AG04450 (cell line): ENCODE results near the gene ATP7A. TPM values are rescaled to one million over a fixed set of nuclear protein-coding genes. Genes with fewer than 3 reads are reported as not detected.

ENCODE experiments used
- CTCF ChIA-PET: fragments of 300-600, 350-600 bp; formaldehyde crosslinking; extraction: SDS; loops from one replicate; lab custom pipeline; 2022; ENCODE audit warnings: antibody characterized with exemption, inconsistent platforms; lab: Charles Lee
- POLR2A ChIA-PET: fragments of 350-600 bp; formaldehyde crosslinking; extraction: SDS; loops from one replicate; lab custom pipeline; 2021; ENCODE audit warnings: antibody characterized with exemption, inconsistent platforms; lab: Yijun Ruan, JAX
- DNase-seq: peaks from one replicate; pipeline ENCODE4 v3.0.0-alpha.2; 2011; ENCODE audit warnings: low read depth, low spot score
- H3K27ac ChIP-seq: one replicate; pipeline ENCODE4 v1.5.1; 2012; ENCODE audit warnings: low read depth, low read length, control low read depth
- H3K27me3 ChIP-seq: one replicate; pipeline ENCODE4 v1.6.0; 2012; ENCODE audit warnings: low read length; ENCODE audit not compliant: control insufficient read depth, insufficient read depth
- H3K4me3 ChIP-seq: 2 replicates; pipeline ENCODE4 v1.5.1; 2011; ENCODE audit warnings: mild to moderate bottlenecking, low read depth, low read length, control low read depth
- H3K9me3 ChIP-seq: 2 replicates; pipeline ENCODE4 v1.5.1; 2012; ENCODE audit warnings: low read length; ENCODE audit not compliant: control insufficient read depth, insufficient read depth
- polyA plus RNA-seq: library from polyadenylated mRNA; depleted of rRNA; stranded (reverse); fragments of >200 nt; gene quantifications from 2 replicates; pipeline ENCODE4 v1.2.3, GENCODE V29; 2011
- TF ChIP-seq, protein P1 (sequence below): IDR thresholded peaks from 2 replicates; pipeline ENCODE4 v1.5.1; 2011; ENCODE audit warnings: low read depth, low read length, control low read depth, inconsistent platforms

The ATP7A gene
- polyA plus RNA-seq, 1 experiment = 18.5 TPM

GRCh38 chrX:78024349-78025059, 114.0 kb downstream of the ATP7A start:
- H3K27ac ChIP-seq = no peak overlapping the region
- CTCF ChIA-PET = interaction anchor here (0.5 to 1.5 kb wide), 17 partner anchors 12 to 1745 kb away, joined by 3 to 6 read pairs (median 4); partner anchors contain the start of genes ATP7A and COX7B
- TF ChIP-seq, protein P1, sequence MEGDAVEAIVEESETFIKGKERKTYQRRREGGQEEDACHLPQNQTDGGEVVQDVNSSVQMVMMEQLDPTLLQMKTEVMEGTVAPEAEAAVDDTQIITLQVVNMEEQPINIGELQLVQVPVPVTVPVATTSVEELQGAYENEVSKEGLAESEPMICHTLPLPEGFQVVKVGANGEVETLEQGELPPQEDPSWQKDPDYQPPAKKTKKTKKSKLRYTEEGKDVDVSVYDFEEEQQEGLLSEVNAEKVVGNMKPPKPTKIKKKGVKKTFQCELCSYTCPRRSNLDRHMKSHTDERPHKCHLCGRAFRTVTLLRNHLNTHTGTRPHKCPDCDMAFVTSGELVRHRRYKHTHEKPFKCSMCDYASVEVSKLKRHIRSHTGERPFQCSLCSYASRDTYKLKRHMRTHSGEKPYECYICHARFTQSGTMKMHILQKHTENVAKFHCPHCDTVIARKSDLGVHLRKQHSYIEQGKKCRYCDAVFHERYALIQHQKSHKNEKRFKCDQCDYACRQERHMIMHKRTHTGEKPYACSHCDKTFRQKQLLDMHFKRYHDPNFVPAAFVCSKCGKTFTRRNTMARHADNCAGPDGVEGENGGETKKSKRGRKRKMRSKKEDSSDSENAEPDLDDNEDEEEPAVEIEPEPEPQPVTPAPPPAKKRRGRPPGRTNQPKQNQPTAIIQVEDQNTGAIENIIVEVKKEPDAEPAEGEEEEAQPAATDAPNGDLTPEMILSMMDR = peak; percentile 51
- no peaks in the 10 kb centered on the region for H3K27me3 ChIP-seq
- POLR2A ChIA-PET = no interaction called here
- DNase-seq = no peak
- no peak overlapping the region for H3K4me3 ChIP-seq
- no peaks in the 10 kb centered on the region for H3K9me3 ChIP-seq

- Histone ChIP-seq H3K4me3 (no peak overlapping the region), H3K27ac (no peak overlapping the region), H3K27me3 (no peaks in the 10 kb centered on the region), H3K9me3 (no peaks in the 10 kb centered on the region)
- ChIA-PET CTCF (no interaction called here), POLR2A (interaction anchor here (0.7 kb wide), 1 partner anchor 118 kb away, joined by 5 read pairs; no protein-coding TSS in a partner anchor)
- no peak for DNase-seq
- TF ChIP-seq, protein P1 = no peak
Observed at GRCh38 chrX:78027798-78028197, 117.3 kb downstream of the ATP7A start.

GRCh38 chrX:78029663-78030062, 119.2 kb downstream of the ATP7A start:
- no peak overlapping the region for H3K4me3 ChIP-seq
- TF ChIP-seq, protein P1 = peak; percentile 39
- ChIA-PET CTCF (interaction anchor here (0.8 to 1.6 kb wide), 4 partner anchors 18 to 131 kb away, joined by 3 to 6 read pairs (median 4); partner anchors contain the start of genes ATP7A and COX7B), POLR2A (no interaction called here)
- H3K27me3 ChIP-seq = no peaks in the 10 kb centered on the region
- no peaks in the 10 kb centered on the region for H3K9me3 ChIP-seq
- no peak for DNase-seq
- no peak overlapping the region for H3K27ac ChIP-seq

DNA sequence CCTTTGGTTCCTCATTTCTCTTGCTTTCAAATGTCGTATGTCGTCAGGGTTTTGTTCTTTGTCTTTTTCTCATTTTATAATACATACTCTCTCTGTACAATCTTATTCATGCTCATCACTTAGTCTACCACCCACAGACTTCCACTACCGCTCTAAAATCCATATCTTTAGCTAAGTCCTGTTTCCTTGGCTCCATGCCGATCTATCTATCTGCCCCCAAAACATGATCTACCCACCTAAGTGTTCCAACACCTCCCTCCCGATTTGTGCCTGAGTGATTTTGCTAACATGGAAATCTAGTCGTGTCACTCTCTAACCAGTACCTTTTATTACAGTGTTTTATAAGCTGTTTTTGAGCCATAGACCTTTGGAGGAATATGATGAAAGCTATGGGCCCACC, 124.6 kb downstream of the ATP7A start:
- no peak for DNase-seq
- ChIA-PET POLR2A (no interaction called here), CTCF (no interaction called here)
- TF ChIP-seq, protein P1 = no peak
- H3K9me3 ChIP-seq = no peaks in the 10 kb centered on the region
- H3K4me3 ChIP-seq = no peak overlapping the region
- H3K27me3 ChIP-seq = no peaks in the 10 kb centered on the region
- no peak overlapping the region for H3K27ac ChIP-seq

GRCh38 chrX:78037881-78038280, 127.4 kb downstream of the ATP7A start:
- H3K4me3 ChIP-seq = no peak overlapping the region
- no peak for DNase-seq
- H3K9me3 ChIP-seq = no peaks in the 10 kb centered on the region
- CTCF ChIA-PET = no interaction called here
- no peak overlapping the region for H3K27ac ChIP-seq
- POLR2A ChIA-PET = no interaction called here
- TF ChIP-seq, protein P1 = no peak
- no peaks in the 10 kb centered on the region for H3K27me3 ChIP-seq
